ENCODE results near the gene FAM25C. TPM values are rescaled to one million over a fixed set of nuclear protein-coding genes. Genes with fewer than 3 reads are reported as not detected.

Gene FAM25C
- total RNA-seq, 2 donors from 2014 or later: not detected

Other genes starting within 250 kb of the FAM25C start
- 1 to 10 TPM; 1.5 to 1.9 TPM for gene SYT15B, start 236.2 kb downstream of the FAM25C start, total RNA-seq
- gene NPY4R2, start 81.1 kb downstream of the FAM25C start, total RNA-seq: 1 to 10 TPM in 1 of 2 donors, not detected in 1; 1.1 TPM

Measured in right atrium auricular region (tissue), 2 donors.